Kidney (tissue), 14 donors: ENCODE results near the gene SAMD15. TPM values are rescaled to one million over a fixed set of nuclear protein-coding genes. Genes with fewer than 3 reads are reported as not detected.
A peak's percentile ranks its signal among the peaks of the same experiment; 100 is the strongest.

Experiments used
- DNase-seq, 5 donors: peaks; one replicate each; pipeline ENCODE4 v3.0.0-alpha.2; 2013 to 2020
- FAIRE-seq: peaks from 2 replicates; lab custom pipeline; 2012; peaks lifted over from hg19 to GRCh38; lab: Jason Lieb, UNC
- H3K27ac ChIP-seq, 2 donors: one replicate each; pipeline ENCODE4 v1.7.0; 2013; ENCODE audit warnings: low read depth in 2 of 2, low read length in 2 of 2, inconsistent platforms in 1 of 2
- H3K27me3 ChIP-seq: one replicate; pipeline ENCODE4 v1.7.1; 2013; ENCODE audit warnings: low read length, inconsistent platforms; ENCODE audit not compliant: control insufficient read depth, insufficient read depth
- H3K36me3 ChIP-seq, 3 donors: one replicate each; pipeline versions ENCODE4 v1.7.0 to v1.7.1; 2013; ENCODE audit warnings: low read length in 3 of 3, control low read depth in 1 of 3, inconsistent platforms in 1 of 3; ENCODE audit not compliant: insufficient read depth in 3 of 3, control insufficient read depth in 2 of 3
- H3K4me1 ChIP-seq, 3 donors: one replicate each; pipeline versions ENCODE4 v1.7.0 to v1.7.1; 2013; ENCODE audit warnings: low read length in 3 of 3, inconsistent platforms in 1 of 3, low read depth in 1 of 3; ENCODE audit not compliant: control insufficient read depth in 2 of 3, insufficient read depth in 2 of 3
- H3K4me3 ChIP-seq, 3 donors: one replicate each; pipeline versions ENCODE4 v1.7.0 to v1.8.1; 2013; ENCODE audit warnings: low read length in 3 of 3, control low read depth in 1 of 3, inconsistent platforms in 1 of 3
- H3K9ac ChIP-seq, 3 donors: one replicate each; pipeline versions ENCODE4 v1.7.0 to v1.7.1; 2013; ENCODE audit warnings: low read length in 3 of 3, control low read depth in 1 of 3, inconsistent platforms in 1 of 3
- H3K9me3 ChIP-seq, 3 donors: one replicate each; pipeline versions ENCODE4 v1.7.0 to v1.7.1; 2013; ENCODE audit warnings: low read length in 3 of 3, control low read depth in 1 of 3, inconsistent platforms in 1 of 3; ENCODE audit not compliant: control insufficient read depth in 2 of 3, insufficient read depth in 1 of 3
- intact Hi-C: fragments of 100-400 bp; cut with DNase I; formaldehyde crosslinking; loops from one replicate; pipeline ENCODE4 v1.11.1; 2022
- polyA plus RNA-seq: library from polyadenylated mRNA; stranded (reverse); fragments of 350-450 nt; fragmentation: Illumina TruSeq; extraction: RNeasy Lipid Tissue Mini Kit (QIAGEN cat#74804); gene quantifications from one replicate; pipeline ENCODE4 v1.2.3, GENCODE V29; 2014; ENCODE audit warnings: low read depth, low replicate concordance; ENCODE audit not compliant: insufficient read depth
- total RNA-seq: library from RNA; stranded (reverse); fragmentation: NEBNext Ultra II Directional; extraction: Animal tissue kit (Norgen Biotek cat#: 25700); gene quantifications from one replicate; pipeline ENCODE4 v1.2.1, GENCODE V29; 2021
- TF ChIP-seq, protein P1 (sequence below): IDR thresholded peaks from 3 replicates; pipeline ENCODE4 v1.5.1; 2012; ENCODE audit warnings: mild to moderate bottlenecking, moderate library complexity, borderline replicate concordance; ENCODE audit not compliant: insufficient read depth; ENCODE audit errors: extremely low read depth
- donor health status: control.
- donor health status: control.
- donor health status: control.
- donor health status: control.
- donor health status: control.
- donor health status: DM: yes; HTN: yes; CAD: no.
- donor health status: Normal renal cell carcinoma (clear cell type).

The SAMD15 gene
- total and polyA plus RNA-seq, 2 donors from 2014 or later, result 1.8 to 6.2 TPM

DNA sequence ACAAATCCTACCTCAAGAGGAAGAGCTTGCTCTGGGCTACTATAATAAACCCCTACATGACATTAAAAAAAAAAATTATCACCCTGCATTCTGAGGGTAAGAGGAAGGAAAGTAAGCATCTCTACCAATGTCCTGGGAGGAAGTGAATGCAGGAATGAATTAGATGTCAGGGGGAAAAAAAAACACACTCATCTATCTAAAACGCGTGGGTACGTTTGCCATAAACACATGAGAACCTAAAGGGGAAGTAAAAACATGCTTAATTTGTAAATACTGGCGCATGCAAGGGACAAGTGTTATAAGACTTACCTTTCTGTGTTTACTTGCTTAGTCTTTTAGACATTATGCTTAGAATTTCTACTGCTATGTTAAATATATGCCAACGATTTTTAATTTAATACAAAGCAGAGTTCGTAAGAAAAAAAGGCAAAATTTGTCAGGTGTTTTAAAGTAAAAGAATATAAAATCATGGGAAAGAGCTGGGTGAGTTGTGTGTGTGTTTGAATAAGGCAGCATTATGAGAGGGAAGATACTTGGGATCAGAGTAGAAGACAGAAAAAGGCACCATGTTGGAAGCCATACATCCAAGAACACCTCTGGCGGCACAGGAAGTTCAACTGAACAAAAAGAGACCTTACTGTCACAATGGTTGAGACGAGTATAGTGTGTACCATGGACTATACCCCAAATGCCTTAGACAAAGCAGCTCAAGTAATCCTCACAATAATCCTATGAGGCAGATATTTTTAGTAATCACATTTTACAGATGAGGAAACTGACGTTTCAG is 1.8 kb upstream of the SAMD15 start:
- Histone ChIP-seq H3K9me3 (no peaks in the 10 kb centered on the region), H3K4me1 (peaks cover 0 to 11% (median 3%) of the 10 kb centered on the region in 3 donors), H3K27ac (no peak overlapping the region), H3K27me3 (no peaks in the 10 kb centered on the region), H3K4me3 (peak overlapping the region in 1 of 3 donors; percentile 85), H3K9ac (no peak overlapping the region), H3K36me3 (no peaks in the 10 kb centered on the region)
- intact Hi-C loops, result no loop called here
- TF ChIP-seq, protein P1, sequence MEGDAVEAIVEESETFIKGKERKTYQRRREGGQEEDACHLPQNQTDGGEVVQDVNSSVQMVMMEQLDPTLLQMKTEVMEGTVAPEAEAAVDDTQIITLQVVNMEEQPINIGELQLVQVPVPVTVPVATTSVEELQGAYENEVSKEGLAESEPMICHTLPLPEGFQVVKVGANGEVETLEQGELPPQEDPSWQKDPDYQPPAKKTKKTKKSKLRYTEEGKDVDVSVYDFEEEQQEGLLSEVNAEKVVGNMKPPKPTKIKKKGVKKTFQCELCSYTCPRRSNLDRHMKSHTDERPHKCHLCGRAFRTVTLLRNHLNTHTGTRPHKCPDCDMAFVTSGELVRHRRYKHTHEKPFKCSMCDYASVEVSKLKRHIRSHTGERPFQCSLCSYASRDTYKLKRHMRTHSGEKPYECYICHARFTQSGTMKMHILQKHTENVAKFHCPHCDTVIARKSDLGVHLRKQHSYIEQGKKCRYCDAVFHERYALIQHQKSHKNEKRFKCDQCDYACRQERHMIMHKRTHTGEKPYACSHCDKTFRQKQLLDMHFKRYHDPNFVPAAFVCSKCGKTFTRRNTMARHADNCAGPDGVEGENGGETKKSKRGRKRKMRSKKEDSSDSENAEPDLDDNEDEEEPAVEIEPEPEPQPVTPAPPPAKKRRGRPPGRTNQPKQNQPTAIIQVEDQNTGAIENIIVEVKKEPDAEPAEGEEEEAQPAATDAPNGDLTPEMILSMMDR, result no peak
- FAIRE-seq (no peak), DNase-seq (no peak)

DNA sequence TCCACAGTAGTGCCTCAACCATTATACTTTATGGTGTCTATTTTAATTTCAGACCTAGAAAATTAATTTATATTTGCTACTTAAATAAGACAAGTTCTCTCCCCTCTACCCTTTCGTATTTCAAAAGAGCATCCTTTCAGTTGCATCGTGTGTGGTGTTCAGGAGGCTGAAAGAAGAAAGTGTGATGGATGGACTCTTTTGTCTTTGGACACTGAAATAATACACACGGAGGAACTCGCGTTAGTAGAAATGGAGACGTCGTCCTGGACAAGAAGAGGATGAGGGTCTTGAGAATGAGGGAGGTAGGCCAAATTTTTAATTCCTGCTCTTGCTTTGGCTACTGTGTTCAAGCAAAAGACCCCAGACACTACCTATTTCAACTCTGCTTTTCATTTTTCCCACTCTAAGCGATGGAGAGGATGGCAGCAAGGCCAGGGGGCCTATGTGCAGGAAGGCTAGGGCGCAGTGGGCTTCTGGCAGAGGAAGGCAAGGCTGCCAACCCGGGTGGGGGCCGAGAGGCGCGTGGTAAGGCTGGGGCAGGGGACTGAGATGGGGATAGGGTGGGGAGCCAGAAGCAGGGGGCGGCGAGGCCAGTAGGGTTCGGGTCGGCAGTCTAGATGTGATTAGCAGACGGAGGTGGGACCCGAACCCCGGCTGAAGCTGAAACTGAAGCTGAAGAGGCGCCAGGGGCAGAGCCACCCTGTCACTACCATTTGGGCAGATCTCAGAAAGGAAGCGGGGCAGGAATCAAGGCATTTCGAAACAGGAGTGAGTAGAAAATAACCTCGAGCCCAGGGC is 1.0 kb upstream of the SAMD15 start:
- Histone ChIP-seq H3K36me3 (no peaks in the 10 kb centered on the region), H3K27me3 (no peaks in the 10 kb centered on the region), H3K9me3 (no peaks in the 10 kb centered on the region), H3K4me3 (peak overlapping the region; percentile 72 to 87 (median 85)), H3K27ac (peak overlapping the region; percentile 15 to 79), H3K9ac (peak overlapping the region; percentile 43 to 66 (median 52)), H3K4me1 (peaks cover 0 to 9% (median 3%) of the 10 kb centered on the region in 3 donors)
- intact Hi-C loops, result no loop called here
- TF ChIP-seq, protein P1, result no peak
- no peak for FAIRE-seq
- DNase-seq, result peak; percentile 45 to 77 (median 54)

DNA sequence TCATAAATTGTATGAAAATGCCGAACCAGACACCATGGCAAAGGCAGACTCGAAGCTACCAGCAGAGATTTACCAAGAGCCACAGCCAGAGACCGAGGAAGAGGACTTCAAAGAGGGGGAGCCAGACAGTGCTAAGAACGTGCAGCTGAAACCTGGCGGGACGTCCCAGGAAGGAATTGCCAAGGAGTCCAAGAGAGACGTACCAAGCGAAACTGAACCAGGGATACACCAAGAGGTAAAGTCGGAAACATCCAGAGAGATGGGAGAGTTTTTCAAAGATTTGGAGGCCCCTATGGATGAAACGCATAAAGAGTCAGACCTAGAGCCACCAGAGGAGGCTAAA is 294 bp downstream of the SAMD15 start:
- TF ChIP-seq, protein P1, result no peak
- no peak for FAIRE-seq
- Histone ChIP-seq H3K27ac (peak overlapping the region in 1 of 2 donors; percentile 79), H3K36me3 (no peaks in the 10 kb centered on the region), H3K9ac (peak overlapping the region in 2 of 3 donors; percentile 59 to 93), H3K9me3 (no peaks in the 10 kb centered on the region), H3K27me3 (no peaks in the 10 kb centered on the region), H3K4me1 (peaks cover 0 to 9% (median under 1%) of the 10 kb centered on the region in 3 donors), H3K4me3 (peak overlapping the region; percentile 85 to 96 (median 87))
- intact Hi-C loops, result no loop called here
- no peak for DNase-seq
